Measurements from ENCODE around the gene ADGRL4. TPM values are rescaled to one million over a fixed set of nuclear protein-coding genes. Genes with fewer than 3 reads are reported as not detected.

ADGRL4 gene
- total and polyA plus RNA-seq, 2 of the 13 experiments (the other 11 are each of a cell fraction or from before 2014, with no cell fraction given): not detected

- Histone ChIP-seq H3K4me1 (ENCODE audit: insufficient read depth, low read length) (no peaks in the 10 kb centered on the region), H3K9me3 (ENCODE audit: low read length) (peaks cover 64% of the 10 kb centered on the region), H3K9ac (ENCODE audit: insufficient read depth, low read depth, low read length) (no peak overlapping the region), H3K4me2 (ENCODE audit: low read depth, low read length) (no peak overlapping the region), H2AFZ (ENCODE audit: low read length) (no peak overlapping the region), H3K36me3 (replicated peaks in 1 of 2; ENCODE audit: control insufficient read depth in 1 of 2, insufficient read depth in 2 of 2, low read length in 2 of 2) (no peaks in the 10 kb centered on the region), H3K79me2 (ENCODE audit: insufficient read depth, low read length) (no peaks in the 10 kb centered on the region), H4K20me1 (ENCODE audit: insufficient read depth, low read length) (no peaks in the 10 kb centered on the region), H3K27me3 (ENCODE audit: control insufficient read depth in 1 of 2, insufficient read depth in 2 of 2, low read length in 2 of 2) (no peaks in the 10 kb centered on the region; a peak in 1 of 5 replicates), H3K27ac (ENCODE audit: extremely low read length, insufficient read depth, low read length) (no peak overlapping the region), H3K4me3 (replicated peaks in 1 of 3; ENCODE audit: insufficient read depth in 1 of 3, low read depth in 2 of 3, low read length in 3 of 3) (no peak overlapping the region)
- intact Hi-C loops (cut with micrococcal nuclease; ENCODE audit: unreplicated experiment): no loop called here
- FAIRE-seq (no peak), ATAC-seq (no peak), DNase-seq (ENCODE audit: low spot score) (no peak)
- 4% methylated on average over 2 of the region's 2 CpGs for WGBS (ENCODE audit: low lambda C conversion rate)
- BruUV-seq (replicated peaks): no TSS peak
- POLR2A ChIA-PET: no interaction called here
- TF ChIP-seq ZSCAN20 (CRISPR knock-in tag; IDR thresholded peaks at IDR 0.05; ENCODE audit: borderline replicate concordance) (no peak), ZNF234 (CRISPR knock-in tag; conservative IDR thresholded peaks at IDR 0.05) (no peak), KLF12 (CRISPR knock-in tag; IDR thresholded peaks at IDR 0.05; ENCODE audit: borderline replicate concordance) (no peak), ZNF768 (CRISPR knock-in tag; IDR thresholded peaks at IDR 0.05) (no peak), ZNF446 (CRISPR knock-in tag; IDR thresholded peaks at IDR 0.05) (no peak)
- TF ChIP-seq, protein P1, sequence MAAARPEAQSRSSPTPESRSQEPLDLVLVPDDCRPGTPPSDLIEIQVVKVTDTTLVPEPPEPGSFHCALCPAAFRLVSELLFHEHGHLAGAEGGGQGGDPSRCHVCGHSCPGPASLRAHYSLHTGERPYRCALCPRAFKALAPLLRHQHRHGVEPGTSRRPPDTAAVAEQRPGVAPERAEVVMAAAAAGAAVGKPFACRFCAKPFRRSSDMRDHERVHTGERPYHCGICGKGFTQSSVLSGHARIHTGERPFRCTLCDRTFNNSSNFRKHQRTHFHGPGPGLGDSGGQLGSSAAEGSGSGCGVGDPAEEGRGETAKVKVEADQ (CRISPR knock-in tag; IDR thresholded peaks at IDR 0.05; ENCODE audit: borderline replicate concordance): no peak
- in situ Hi-C loops (cut with HindIII; ENCODE audit: extremely low pct_ligation_motif_present, low pct_unique_long_range_greater_than_20kb): no loop called here
- CTCF ChIA-PET (ENCODE audit: low intra/inter-chr PET ratio, low total read pairs): no interaction called here
Measured at GRCh38 chr1:78958711-78959110, 47.8 kb downstream of the ADGRL4 start.

DNA sequence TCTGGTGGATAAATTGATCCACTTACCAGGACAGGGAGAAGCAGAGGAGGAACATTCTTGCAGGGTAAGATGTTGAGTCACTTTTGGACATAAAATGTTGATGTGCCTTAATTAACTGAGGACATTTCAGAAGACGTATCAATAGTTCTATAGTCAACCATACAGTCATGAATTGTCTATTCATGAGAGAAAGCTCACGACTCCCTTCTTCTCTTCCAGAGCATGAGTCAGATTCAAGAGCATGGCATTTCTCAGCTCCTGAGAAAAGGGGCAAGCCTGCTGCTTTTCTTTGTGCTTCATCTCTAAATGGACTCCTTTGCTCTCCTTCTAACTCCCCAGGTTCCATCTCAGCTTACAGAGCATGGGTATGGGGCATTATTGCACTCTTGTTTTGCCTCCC lies 55.7 kb downstream of the ADGRL4 start:
- Histone ChIP-seq H3K4me2 (ENCODE audit: low read depth, low read length) (no peak overlapping the region), H3K79me2 (ENCODE audit: insufficient read depth, low read length) (no peaks in the 10 kb centered on the region), H4K20me1 (ENCODE audit: insufficient read depth, low read length) (no peaks in the 10 kb centered on the region), H3K9me3 (ENCODE audit: low read length) (peaks cover 43% of the 10 kb centered on the region), H3K4me1 (ENCODE audit: insufficient read depth, low read length) (no peaks in the 10 kb centered on the region), H2AFZ (ENCODE audit: low read length) (no peak overlapping the region), H3K27ac (ENCODE audit: extremely low read length, insufficient read depth, low read length) (no peak overlapping the region), H3K9ac (ENCODE audit: insufficient read depth, low read depth, low read length) (no peak overlapping the region), H3K4me3 (replicated peaks in 1 of 3; ENCODE audit: insufficient read depth in 1 of 3, low read depth in 2 of 3, low read length in 3 of 3) (no peak overlapping the region), H3K27me3 (ENCODE audit: control insufficient read depth in 1 of 2, insufficient read depth in 2 of 2, low read length in 2 of 2) (no peaks in the 10 kb centered on the region), H3K36me3 (replicated peaks in 1 of 2; ENCODE audit: control insufficient read depth in 1 of 2, insufficient read depth in 2 of 2, low read length in 2 of 2) (no peaks in the 10 kb centered on the region)
- no TSS peak for BruUV-seq (replicated peaks)
- in situ Hi-C loops (cut with HindIII; ENCODE audit: extremely low pct_ligation_motif_present, low pct_unique_long_range_greater_than_20kb) (no loop called here), intact Hi-C loops (cut with micrococcal nuclease; ENCODE audit: unreplicated experiment) (no loop called here)
- WGBS (ENCODE audit: low lambda C conversion rate): 0% methylated on average over 2 of the region's 2 CpGs
- POLR2A ChIA-PET: no interaction called here
- FAIRE-seq (no peak), DNase-seq (ENCODE audit: low spot score) (no peak), ATAC-seq (no peak)
- CTCF ChIA-PET (ENCODE audit: low intra/inter-chr PET ratio, low total read pairs): no interaction called here
- TF ChIP-seq ARHGAP35 (CRISPR knock-in tag; IDR thresholded peaks at IDR 0.05; ENCODE audit: borderline replicate concordance): no peak
- no peak for TF ChIP-seq ETV5 (CRISPR knock-in tag; IDR thresholded peaks at IDR 0.05; ENCODE audit: borderline replicate concordance)
- TF ChIP-seq ATF6 (CRISPR knock-in tag; conservative IDR thresholded peaks at IDR 0.05): no peak
- TF ChIP-seq ZNF737 (CRISPR knock-in tag; IDR thresholded peaks at IDR 0.05; ENCODE audit: borderline replicate concordance): no peak
- no peak for TF ChIP-seq ZNF276 (CRISPR knock-in tag; IDR thresholded peaks at IDR 0.05; ENCODE audit: low read depth)
- TF ChIP-seq ZNF136 (CRISPR knock-in tag; IDR thresholded peaks at IDR 0.05; ENCODE audit: low read depth): no peak
- TF ChIP-seq, protein P2, sequence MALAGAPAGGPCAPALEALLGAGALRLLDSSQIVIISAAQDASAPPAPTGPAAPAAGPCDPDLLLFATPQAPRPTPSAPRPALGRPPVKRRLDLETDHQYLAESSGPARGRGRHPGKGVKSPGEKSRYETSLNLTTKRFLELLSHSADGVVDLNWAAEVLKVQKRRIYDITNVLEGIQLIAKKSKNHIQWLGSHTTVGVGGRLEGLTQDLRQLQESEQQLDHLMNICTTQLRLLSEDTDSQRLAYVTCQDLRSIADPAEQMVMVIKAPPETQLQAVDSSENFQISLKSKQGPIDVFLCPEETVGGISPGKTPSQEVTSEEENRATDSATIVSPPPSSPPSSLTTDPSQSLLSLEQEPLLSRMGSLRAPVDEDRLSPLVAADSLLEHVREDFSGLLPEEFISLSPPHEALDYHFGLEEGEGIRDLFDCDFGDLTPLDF (CRISPR knock-in tag; IDR thresholded peaks at IDR 0.05): no peak
- no peak for TF ChIP-seq POLR2AphosphoS5 (IDR thresholded peaks at IDR 0.05; ENCODE audit: low read depth, low read length)
